IMR-90 (cell line): ENCODE results near the gene CDC5L. TPM values are rescaled to one million over a fixed set of nuclear protein-coding genes. Genes with fewer than 3 reads are reported as not detected.

ENCODE experiments used
- ATAC-seq: fragments of 200-7000 bp; cut with Tn5 transposase; 2 replicates; pipeline ENCODE4 v1.9.1; 2020; ENCODE audit warnings: low read depth, mild to moderate bottlenecking, moderate library complexity
- BruUV-seq: library from RNA; stranded (reverse); fragments of 400-500 nt; replicated peaks from 2 replicates; lab custom pipeline; 2021; lab: Mats Ljungman, UMichigan
- CTCF ChIA-PET: fragments of 300-600 bp; formaldehyde crosslinking; extraction: SDS; loops from one replicate; lab custom pipeline; 2021; ENCODE audit warnings: antibody characterized with exemption; lab: Yijun Ruan, JAX
- POLR2A ChIA-PET: fragments of 300-600 bp; sonication (Branson Sonifier 250); formaldehyde crosslinking; loops from one replicate; lab custom pipeline; 2022; ENCODE audit warnings: antibody characterized with exemption; ENCODE audit not compliant: unreplicated experiment; lab: Charles Lee
- DNase-seq: peaks from one replicate; pipeline ENCODE4 v3.0.0; 2013
- H2AFZ ChIP-seq: replicated peaks from 2 replicates; pipeline ENCODE3; 2013; ENCODE audit warnings: low read length, mild to moderate bottlenecking; ENCODE audit not compliant: poor library complexity
- H2AK5ac ChIP-seq: 2 replicates; pipeline ENCODE4 v1.6.1; 2013; ENCODE audit warnings: low read depth, low read length, inconsistent platforms
- H2AK9ac ChIP-seq: replicated peaks from 2 replicates; pipeline ENCODE3; 2013; ENCODE audit warnings: mild to moderate bottlenecking, low read depth, low read length, moderate library complexity; ENCODE audit not compliant: poor library complexity
- H2BK120ac ChIP-seq: 2 replicates; pipeline ENCODE4 v1.6.1; 2013; ENCODE audit warnings: low read depth, low read length, inconsistent platforms
- H2BK15ac ChIP-seq: 3 replicates; pipeline ENCODE4 v1.6.1; 2013; ENCODE audit warnings: low read depth, low read length, inconsistent platforms
- H2BK20ac ChIP-seq: 2 replicates; pipeline ENCODE4 v1.6.1; 2013; ENCODE audit warnings: low read depth, mild to moderate bottlenecking, inconsistent platforms, low read length, moderate library complexity
- H2BK5ac ChIP-seq: 2 replicates; pipeline ENCODE4 v1.6.1; 2013; ENCODE audit warnings: mild to moderate bottlenecking, low read depth, low read length, inconsistent platforms; ENCODE audit not compliant: poor library complexity, severe bottlenecking
- H3K14ac ChIP-seq: replicated peaks from 2 replicates; pipeline ENCODE4 v1.6.1; 2013; ENCODE audit warnings: low read depth, low read length, inconsistent platforms
- H3K18ac ChIP-seq: 2 replicates; pipeline ENCODE4 v1.6.1; 2013; ENCODE audit warnings: low read depth, low read length, control low read depth
- H3K23ac ChIP-seq: 2 replicates; pipeline ENCODE4 v1.6.1; 2013; ENCODE audit warnings: low read depth, low read length, inconsistent platforms
- H3K27ac ChIP-seq: 2 replicates; pipeline ENCODE4 v1.5.1; 2013; ENCODE audit warnings: mild to moderate bottlenecking, control low read depth, low read length; ENCODE audit not compliant: insufficient read depth
- H3K27me3 ChIP-seq: 2 replicates; pipeline ENCODE4 v1.6.1; 2013; ENCODE audit warnings: low read length; ENCODE audit not compliant: control insufficient read depth, insufficient read depth
- H3K36me3 ChIP-seq: 2 replicates; pipeline ENCODE4 v1.6.1; 2013; ENCODE audit warnings: low read length, mixed read lengths; ENCODE audit not compliant: control insufficient read depth, insufficient read depth
- H3K4ac ChIP-seq: 2 replicates; pipeline ENCODE4 v1.6.1; 2013; ENCODE audit warnings: low read depth, low read length, inconsistent platforms
- H3K4me1 ChIP-seq: 2 replicates; pipeline ENCODE4 v1.6.1; 2013; ENCODE audit warnings: low read length, mixed read lengths; ENCODE audit not compliant: control insufficient read depth, insufficient read depth
- H3K4me2 ChIP-seq: 2 replicates; pipeline ENCODE4 v1.6.1; 2013; ENCODE audit warnings: low read depth, mild to moderate bottlenecking, control low read depth, low read length, moderate library complexity
- H3K4me3 ChIP-seq: 2 replicates; pipeline ENCODE4 v1.5.1; 2013; ENCODE audit warnings: low read depth, mild to moderate bottlenecking, control low read depth, low read length, moderate library complexity; ENCODE audit not compliant: insufficient read depth
- H3K56ac ChIP-seq: 2 replicates; pipeline ENCODE4 v1.6.1; 2013; ENCODE audit warnings: low read length, inconsistent platforms; ENCODE audit not compliant: insufficient read depth; ENCODE audit errors: extremely low read depth
- H3K79me1 ChIP-seq, 2 experiments: 2 replicates each; pipeline ENCODE4 v1.6.1; 2013; ENCODE audit warnings: low read length in 2 of 2, inconsistent platforms in 1 of 2, low read depth in 1 of 2
- H3K9ac ChIP-seq: 2 replicates; pipeline ENCODE4 v1.6.1; 2013; ENCODE audit warnings: low read depth, low read length, control low read depth
- H3K9me1 ChIP-seq: 2 replicates; pipeline ENCODE4 v1.6.1; 2013; ENCODE audit warnings: low read length, inconsistent platforms; ENCODE audit not compliant: insufficient read depth
- H3K9me3 ChIP-seq: 2 replicates; pipeline ENCODE4 v1.6.1; 2013; ENCODE audit warnings: low read length; ENCODE audit not compliant: control insufficient read depth, insufficient read depth
- H4K20me1 ChIP-seq: 2 replicates; pipeline ENCODE4 v1.6.1; 2013; ENCODE audit warnings: low read length, inconsistent platforms; ENCODE audit not compliant: insufficient read depth
- H4K5ac ChIP-seq: 2 replicates; pipeline ENCODE4 v1.6.1; 2013; ENCODE audit warnings: mild to moderate bottlenecking, low read depth, low read length, control low read depth
- H4K8ac ChIP-seq, 2 experiments: 2 replicates each; pipeline ENCODE4 v1.6.1; 2013; ENCODE audit warnings: low read depth in 2 of 2, low read length in 2 of 2, control low read depth in 1 of 2, inconsistent platforms in 1 of 2
- H4K91ac ChIP-seq: 2 replicates; pipeline ENCODE4 v1.6.1; 2013; ENCODE audit warnings: low read depth, low read length, inconsistent platforms; ENCODE audit not compliant: insufficient read depth
- CHD1 ChIP-seq: IDR thresholded peaks from 2 replicates; pipeline ENCODE4 v1.6.1; 2012; ENCODE audit warnings: low read depth, low read length, improper control_type of control experiment
- FOS ChIP-seq: fragments of 150-350 bp; IDR thresholded peaks from 2 replicates; pipeline ENCODE4 v1.6.1; 2016; ENCODE audit warnings: low read depth, low read length
- MXI1 ChIP-seq: IDR thresholded peaks from 2 replicates; pipeline ENCODE4 v1.6.1; 2012; ENCODE audit warnings: low read depth, mild to moderate bottlenecking, low read length, moderate library complexity, borderline replicate concordance
- NFE2L2 ChIP-seq: fragments of 150-350 bp; IDR thresholded peaks from 2 replicates; pipeline ENCODE4 v1.6.1; 2016; ENCODE audit warnings: low read depth, mild to moderate bottlenecking, low read length
- POLR2A ChIP-seq: IDR thresholded peaks from 2 replicates; pipeline ENCODE4 v1.6.1; 2012; ENCODE audit warnings: mild to moderate bottlenecking, low read depth, low read length
- RAD21 ChIP-seq: IDR thresholded peaks from 2 replicates; pipeline ENCODE4 v1.6.1; 2012; ENCODE audit warnings: low read length, improper control_type of control experiment
- RCOR1 ChIP-seq: IDR thresholded peaks from 2 replicates; pipeline ENCODE4 v1.6.1; 2012; ENCODE audit warnings: mild to moderate bottlenecking, low read length, improper control_type of control experiment; ENCODE audit not compliant: insufficient replicate concordance
- RFX5 ChIP-seq: IDR thresholded peaks from 2 replicates; pipeline ENCODE4 v1.8.0; 2012; ENCODE audit warnings: low read depth, mild to moderate bottlenecking, low read length, moderate library complexity
- WGBS, 2 experiments: methylation state at CpG; one replicate each; pipeline versions ENCODE4 v1.1.5 to v1.1.7; 2013; ENCODE audit warnings: missing lambda C conversion rate in 2 of 2; ENCODE audit not compliant: insufficient read length in 1 of 2; ENCODE audit errors: extremely low coverage in 2 of 2; 5-methylcytosine and 5-hydroxymethylcytosine counted together
- dilution Hi-C: fragments of 300-500 bp; cut with HindIII; formaldehyde crosslinking; loops from one replicate; pipeline ENCODE4 v1.14.3; 2018; ENCODE audit warnings: low sequenced_read_pairs; ENCODE audit not compliant: unreplicated experiment
- in situ Hi-C: fragments of 300-500 bp; cut with MboI; formaldehyde crosslinking; loops from 3 replicates; pipeline ENCODE4 v1.14.3; 2019; ENCODE audit warnings: low sequenced_read_pairs, inconsistent platforms, mixed read lengths
- intact Hi-C: fragments of 100-400 bp; cut with micrococcal nuclease; formaldehyde crosslinking; loops from 2 replicates; pipeline ENCODE4 v1.10.0; 2022
- polyA plus RNA-seq, 3 experiments: library from polyadenylated mRNA; depleted of rRNA; stranded (reverse); fragments of >200 nt; gene quantifications; 2 replicates each; pipeline ENCODE4 v1.2.3, GENCODE V29; 2012; ENCODE audit warnings: low replicate concordance in 1 of 3
- total RNA-seq: library from RNA; depleted of rRNA; stranded (reverse); fragments of >200 nt; gene quantifications from 2 replicates; pipeline ENCODE4 v1.2.3, GENCODE V29; 2012
- TF ChIP-seq, protein P1 (sequence below): fragments of 150-350 bp; IDR thresholded peaks from 2 replicates; pipeline ENCODE4 v1.6.1; 2016; ENCODE audit warnings: low read depth, mild to moderate bottlenecking, low read length, moderate library complexity, borderline replicate concordance

Gene CDC5L
- total and polyA plus RNA-seq, 2 of the 4 experiments (the other 2 are of a cell fraction) = 9.9 to 17.7 TPM

DNA sequence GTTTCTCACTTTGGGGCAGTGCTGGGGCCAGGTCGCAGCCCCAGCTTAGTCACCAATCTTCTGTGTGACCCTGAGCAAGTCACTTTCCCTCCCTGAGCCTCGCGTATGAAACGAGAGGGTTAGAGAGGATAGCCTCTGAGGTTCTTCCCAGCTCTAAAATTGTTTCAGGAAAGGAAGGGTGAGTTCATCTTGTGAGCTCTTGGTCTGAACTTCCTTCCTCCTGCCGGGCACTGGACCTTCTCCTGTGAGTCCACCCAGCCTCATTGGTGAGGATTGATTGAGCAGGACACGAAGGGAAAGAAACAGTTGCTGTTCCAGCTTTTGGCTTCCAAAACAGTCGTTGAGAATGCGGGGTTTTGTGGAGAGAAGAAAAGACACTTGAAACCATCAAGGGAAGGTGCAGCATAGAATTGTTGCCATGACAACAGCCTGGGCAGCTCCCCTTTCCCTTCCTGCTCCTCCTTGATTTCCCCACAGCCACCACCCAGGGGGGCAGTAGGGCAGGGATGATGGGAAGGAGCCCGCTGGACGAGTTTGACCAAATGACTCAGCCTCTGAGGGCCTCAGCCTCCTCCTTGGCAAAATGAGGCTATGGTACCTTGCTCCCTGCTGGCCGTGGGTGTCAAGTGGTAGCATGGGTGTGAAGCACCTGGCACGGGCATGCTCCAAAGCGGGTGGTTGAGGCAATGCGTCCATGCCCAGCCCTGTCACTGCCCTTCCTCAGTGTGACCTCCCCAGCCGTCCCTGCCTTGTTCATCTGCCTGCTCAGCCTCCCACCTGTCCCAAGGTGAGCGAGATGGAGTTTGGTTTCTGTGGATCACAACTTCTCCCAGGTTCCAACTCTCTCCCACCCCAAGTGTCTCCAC lies 107.8 kb downstream of the CDC5L start:
- no peak overlapping the region for H3K4me3 ChIP-seq
- no peak overlapping the region for H3K4me2 ChIP-seq
- BruUV-seq = no TSS peak
- intact Hi-C loops = no loop called here
- no peak overlapping the region for H4K5ac ChIP-seq
- no peak for ATAC-seq
- peak overlapping the region; percentile 68; the same call in 1 of the 2 replicates for H2BK20ac ChIP-seq
- POLR2A ChIA-PET = no interaction called here
- H3K36me3 ChIP-seq = no peaks in the 10 kb centered on the region
- no peaks in the 10 kb centered on the region for H4K20me1 ChIP-seq
- 100% methylated on average over 1 of the region's 16 CpGs; no CpG with 5 or more reads in 1 of the 2 experiments for WGBS, 2 experiments
- no peak overlapping the region for H3K56ac ChIP-seq
- peaks cover 6% of the 10 kb centered on the region for H3K9me1 ChIP-seq
- CTCF ChIA-PET = interaction anchor here (0.6 to 1.9 kb wide), 4 partner anchors 8 to 76 kb away, joined by 3 to 5 read pairs (median 4); no protein-coding TSS in a partner anchor
- H2BK5ac ChIP-seq = no peak overlapping the region
- H2BK120ac ChIP-seq = peak overlapping the region; percentile 33; the same call in 1 of the 2 replicates
- peak overlapping the region; percentile 61; the same call in 1 of the 2 replicates for H2AK5ac ChIP-seq
- TF ChIP-seq RFX5 (no peak), CHD1 (no peak), RAD21 (no peak), MXI1 (no peak), POLR2A (no peak), FOS (no peak), RCOR1 (no peak), NFE2L2 (no peak)
- TF ChIP-seq, protein P1, sequence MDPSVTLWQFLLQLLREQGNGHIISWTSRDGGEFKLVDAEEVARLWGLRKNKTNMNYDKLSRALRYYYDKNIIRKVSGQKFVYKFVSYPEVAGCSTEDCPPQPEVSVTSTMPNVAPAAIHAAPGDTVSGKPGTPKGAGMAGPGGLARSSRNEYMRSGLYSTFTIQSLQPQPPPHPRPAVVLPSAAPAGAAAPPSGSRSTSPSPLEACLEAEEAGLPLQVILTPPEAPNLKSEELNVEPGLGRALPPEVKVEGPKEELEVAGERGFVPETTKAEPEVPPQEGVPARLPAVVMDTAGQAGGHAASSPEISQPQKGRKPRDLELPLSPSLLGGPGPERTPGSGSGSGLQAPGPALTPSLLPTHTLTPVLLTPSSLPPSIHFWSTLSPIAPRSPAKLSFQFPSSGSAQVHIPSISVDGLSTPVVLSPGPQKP = no peak
- H4K91ac ChIP-seq = peak overlapping the region; percentile 15; the same call in 1 of the 2 replicates
- H3K27me3 ChIP-seq = peaks cover 24% of the 10 kb centered on the region
- H3K4ac ChIP-seq = peak overlapping the region; percentile 56; the same call in 1 of the 2 replicates
- no peaks in the 10 kb centered on the region for H3K79me1 ChIP-seq
- H3K27ac ChIP-seq = no peak overlapping the region
- peaks cover 9% of the 10 kb centered on the region for H3K4me1 ChIP-seq
- DNase-seq = no peak
- no peak overlapping the region for H3K9ac ChIP-seq
- in situ Hi-C loops = loop anchor here (25.0 kb wide), 1 partner anchor 1217 kb away; no protein-coding TSS in a partner anchor
- H2AK9ac ChIP-seq = no peak overlapping the region
- dilution Hi-C loops = no loop called here
- peak overlapping the region; percentile 9 for H2AFZ ChIP-seq
- no peak overlapping the region for H3K18ac ChIP-seq
- no peak overlapping the region for H4K8ac ChIP-seq
- H3K9me3 ChIP-seq = no peaks in the 10 kb centered on the region; the same call in 1 of the 2 replicates
- H3K14ac ChIP-seq = no peak overlapping the region
- peak overlapping the region; percentile 73; the same call in 1 of the 3 replicates for H2BK15ac ChIP-seq
- no peak overlapping the region for H3K23ac ChIP-seq
